Stimulated activated CD4-positive, alpha-beta T cell treated with anti-CD3 and anti-CD28 coated beads, Interleukin-12 subunit alpha, Interleukin-12 subunit beta, amount 100 ng/mL, for 48 hours (primary cell): ENCODE measurements around the gene CCNL1.
"Not testable (repeated sequence)": the region's sequence is repeated elsewhere in the genome, so short reads cannot be mapped to it uniquely, and the experiment has no call there.

ENCODE experiments used
- DNase-seq, 3 donors: peaks; one replicate each; pipeline ENCODE4 v3.0.0-alpha.2; 2020; ENCODE audit warnings: low read depth in 2 of 3, low spot score in 1 of 3

CCNL1 gene

GRCh38 chr3:157159762-157160657 is at the start of gene CCNL1:
Gene CCNL1, minus strand, starts transcription at chr3:157160147. Its CDS starts 53 bp downstream, at chr3:157160094.
- peak; percentile 92 to 95 (median 93) for DNase-seq

- no peak for DNase-seq
Observed at GRCh38 chr3:157204880-157205279, 44.9 kb upstream of the CCNL1 start.

- DNase-seq, result no peak
Observed at GRCh38 chr3:157204431-157204830, 44.5 kb upstream of the CCNL1 start.

- no peak for DNase-seq
Observed at GRCh38 chr3:157201648-157202278, 41.8 kb upstream of the CCNL1 start.

- no peak for DNase-seq
Observed at GRCh38 chr3:157199841-157200240, 39.9 kb upstream of the CCNL1 start.

- no peak for DNase-seq
Observed at GRCh38 chr3:157195965-157196364, 36.0 kb upstream of the CCNL1 start.

- DNase-seq, result not testable (repeated sequence)
Observed at GRCh38 chr3:157191149-157191548, 31.2 kb upstream of the CCNL1 start.

- DNase-seq, result no peak
Observed at GRCh38 chr3:157190380-157190872, 30.5 kb upstream of the CCNL1 start.

GRCh38 chr3:157188391-157188790 is 28.4 kb upstream of the CCNL1 start:
- DNase-seq, result no peak

- no peak for DNase-seq
Observed at GRCh38 chr3:157182879-157183278, 22.9 kb upstream of the CCNL1 start.

- no peak for DNase-seq
Observed at GRCh38 chr3:157180262-157180661, 20.3 kb upstream of the CCNL1 start.

- DNase-seq, result no peak
Observed at GRCh38 chr3:157179365-157179803, 19.4 kb upstream of the CCNL1 start.

GRCh38 chr3:157178503-157179364 is 18.8 kb upstream of the CCNL1 start:
- not testable (repeated sequence) for DNase-seq

- DNase-seq, result not testable (repeated sequence)
Observed at GRCh38 chr3:157177801-157178453, 18.0 kb upstream of the CCNL1 start.

- no peak for DNase-seq
Observed at GRCh38 chr3:157176934-157177333, 17.0 kb upstream of the CCNL1 start.

GRCh38 chr3:157175691-157176507 is 16.0 kb upstream of the CCNL1 start:
- DNase-seq, result no peak

- peak; percentile 96 to 98 (median 96) for DNase-seq
Observed at GRCh38 chr3:157174649-157175498, 14.9 kb upstream of the CCNL1 start.

GRCh38 chr3:157174290-157174648 is 14.3 kb upstream of the CCNL1 start:
- no peak for DNase-seq

- not testable (repeated sequence) for DNase-seq
Observed at GRCh38 chr3:157173343-157173742, 13.4 kb upstream of the CCNL1 start.
